Measurements from ENCODE around the gene SORCS3.

The SORCS3 gene

GRCh38 chr10:104658067-104658466, 17.0 kb downstream of the SORCS3 start:
- no peak for TF ChIP-seq PAX5 (IDR thresholded peaks at IDR 0.05; ENCODE audit: insufficient read depth, low read length, severe bottlenecking)
- TF ChIP-seq SPI1 (IDR thresholded peaks at IDR 0.05; ENCODE audit: low read depth, low read length), result no peak
- no peak for TF ChIP-seq POU2F2 (IDR thresholded peaks at IDR 0.05; ENCODE audit: low read depth, low read length)
- TF ChIP-seq POLR2A (IDR thresholded peaks at IDR 0.05; ENCODE audit: low read depth, low read length), result no peak
- no peak for TF ChIP-seq POLR2AphosphoS5 (IDR thresholded peaks at IDR 0.05; ENCODE audit: low read depth, low read length)
- TF ChIP-seq TAF1 (IDR thresholded peaks at IDR 0.05; ENCODE audit: low read depth, low read length), result no peak
- DNase-seq (ENCODE audit: insufficient read length, low spot score) (no peak), FAIRE-seq (no peak)

- DNase-seq (ENCODE audit: insufficient read length, low spot score) (no peak), FAIRE-seq (no peak)
Measured at GRCh38 chr10:104659809-104660208, 18.7 kb downstream of the SORCS3 start.

GRCh38 chr10:104663076-104663475, 22.0 kb downstream of the SORCS3 start:
- FAIRE-seq, result no peak
- no peak for DNase-seq (ENCODE audit: insufficient read length, low spot score)
- TF ChIP-seq POLR2A (IDR thresholded peaks at IDR 0.05; ENCODE audit: low read depth, low read length) (no peak), PAX5 (IDR thresholded peaks at IDR 0.05; ENCODE audit: insufficient read depth, low read length, severe bottlenecking) (no peak), POU2F2 (IDR thresholded peaks at IDR 0.05; ENCODE audit: low read depth, low read length) (no peak), POLR2AphosphoS5 (IDR thresholded peaks at IDR 0.05; ENCODE audit: low read depth, low read length) (no peak), TAF1 (IDR thresholded peaks at IDR 0.05; ENCODE audit: low read depth, low read length) (no peak), SPI1 (IDR thresholded peaks at IDR 0.05; ENCODE audit: low read depth, low read length) (no peak)

More at GRCh38 chr10:104659809-104660208, 18.7 kb downstream of the SORCS3 start:
- TF ChIP-seq TAF1 (IDR thresholded peaks at IDR 0.05; ENCODE audit: low read depth, low read length) (no peak), POU2F2 (IDR thresholded peaks at IDR 0.05; ENCODE audit: low read depth, low read length) (no peak), SPI1 (IDR thresholded peaks at IDR 0.05; ENCODE audit: low read depth, low read length) (no peak), PAX5 (IDR thresholded peaks at IDR 0.05; ENCODE audit: insufficient read depth, low read length, severe bottlenecking) (no peak), POLR2AphosphoS5 (IDR thresholded peaks at IDR 0.05; ENCODE audit: low read depth, low read length) (no peak), POLR2A (IDR thresholded peaks at IDR 0.05; ENCODE audit: low read depth, low read length) (no peak)

- TF ChIP-seq POU2F2 (IDR thresholded peaks at IDR 0.05; ENCODE audit: low read depth, low read length), result no peak
- no peak for TF ChIP-seq POLR2A (IDR thresholded peaks at IDR 0.05; ENCODE audit: low read depth, low read length)
- no peak for TF ChIP-seq SPI1 (IDR thresholded peaks at IDR 0.05; ENCODE audit: low read depth, low read length)
- no peak for TF ChIP-seq TAF1 (IDR thresholded peaks at IDR 0.05; ENCODE audit: low read depth, low read length)
- no peak for TF ChIP-seq POLR2AphosphoS5 (IDR thresholded peaks at IDR 0.05; ENCODE audit: low read depth, low read length)
- no peak for TF ChIP-seq PAX5 (IDR thresholded peaks at IDR 0.05; ENCODE audit: insufficient read depth, low read length, severe bottlenecking)
- FAIRE-seq (no peak), DNase-seq (ENCODE audit: insufficient read length, low spot score) (no peak)
Measured at GRCh38 chr10:104663563-104663962, 22.5 kb downstream of the SORCS3 start.

- TF ChIP-seq TAF1 (IDR thresholded peaks at IDR 0.05; ENCODE audit: low read depth, low read length), result no peak
- no peak for TF ChIP-seq POLR2AphosphoS5 (IDR thresholded peaks at IDR 0.05; ENCODE audit: low read depth, low read length)
- TF ChIP-seq POLR2A (IDR thresholded peaks at IDR 0.05; ENCODE audit: low read depth, low read length), result no peak
- no peak for TF ChIP-seq POU2F2 (IDR thresholded peaks at IDR 0.05; ENCODE audit: low read depth, low read length)
- no peak for TF ChIP-seq PAX5 (IDR thresholded peaks at IDR 0.05; ENCODE audit: insufficient read depth, low read length, severe bottlenecking)
- TF ChIP-seq SPI1 (IDR thresholded peaks at IDR 0.05; ENCODE audit: low read depth, low read length), result no peak
- FAIRE-seq (no peak), DNase-seq (ENCODE audit: insufficient read length, low spot score) (no peak)
Measured at GRCh38 chr10:104664205-104664604, 23.1 kb downstream of the SORCS3 start.

GRCh38 chr10:104665174-104665573, 24.1 kb downstream of the SORCS3 start:
- TF ChIP-seq POLR2A (IDR thresholded peaks at IDR 0.05; ENCODE audit: low read depth, low read length) (no peak), POLR2AphosphoS5 (IDR thresholded peaks at IDR 0.05; ENCODE audit: low read depth, low read length) (no peak), POU2F2 (IDR thresholded peaks at IDR 0.05; ENCODE audit: low read depth, low read length) (no peak), TAF1 (IDR thresholded peaks at IDR 0.05; ENCODE audit: low read depth, low read length) (no peak), SPI1 (IDR thresholded peaks at IDR 0.05; ENCODE audit: low read depth, low read length) (no peak), PAX5 (IDR thresholded peaks at IDR 0.05; ENCODE audit: insufficient read depth, low read length, severe bottlenecking) (no peak)
- DNase-seq (ENCODE audit: insufficient read length, low spot score), result no peak
- no peak for FAIRE-seq

- FAIRE-seq, result no peak
- DNase-seq (ENCODE audit: insufficient read length, low spot score), result no peak
- TF ChIP-seq PAX5 (IDR thresholded peaks at IDR 0.05; ENCODE audit: insufficient read depth, low read length, severe bottlenecking) (no peak), POLR2AphosphoS5 (IDR thresholded peaks at IDR 0.05; ENCODE audit: low read depth, low read length) (no peak), SPI1 (IDR thresholded peaks at IDR 0.05; ENCODE audit: low read depth, low read length) (no peak), TAF1 (IDR thresholded peaks at IDR 0.05; ENCODE audit: low read depth, low read length) (no peak), POLR2A (IDR thresholded peaks at IDR 0.05; ENCODE audit: low read depth, low read length) (no peak), POU2F2 (IDR thresholded peaks at IDR 0.05; ENCODE audit: low read depth, low read length) (no peak)
Measured at GRCh38 chr10:104666106-104666505, 25.0 kb downstream of the SORCS3 start.

GRCh38 chr10:104676874-104677273, 35.8 kb downstream of the SORCS3 start:
- DNase-seq (ENCODE audit: insufficient read length, low spot score) (no peak), FAIRE-seq (no peak)
- TF ChIP-seq SPI1 (IDR thresholded peaks at IDR 0.05; ENCODE audit: low read depth, low read length) (no peak), POU2F2 (IDR thresholded peaks at IDR 0.05; ENCODE audit: low read depth, low read length) (no peak), TAF1 (IDR thresholded peaks at IDR 0.05; ENCODE audit: low read depth, low read length) (no peak), POLR2AphosphoS5 (IDR thresholded peaks at IDR 0.05; ENCODE audit: low read depth, low read length) (no peak), PAX5 (IDR thresholded peaks at IDR 0.05; ENCODE audit: insufficient read depth, low read length, severe bottlenecking) (no peak), POLR2A (IDR thresholded peaks at IDR 0.05; ENCODE audit: low read depth, low read length) (no peak)

GRCh38 chr10:104678658-104679057, 37.6 kb downstream of the SORCS3 start:
- DNase-seq (ENCODE audit: insufficient read length, low spot score) (no peak), FAIRE-seq (no peak)
- TF ChIP-seq PAX5 (IDR thresholded peaks at IDR 0.05; ENCODE audit: insufficient read depth, low read length, severe bottlenecking), result no peak
- TF ChIP-seq TAF1 (IDR thresholded peaks at IDR 0.05; ENCODE audit: low read depth, low read length), result no peak
- TF ChIP-seq POU2F2 (IDR thresholded peaks at IDR 0.05; ENCODE audit: low read depth, low read length), result no peak
- no peak for TF ChIP-seq POLR2AphosphoS5 (IDR thresholded peaks at IDR 0.05; ENCODE audit: low read depth, low read length)
- no peak for TF ChIP-seq SPI1 (IDR thresholded peaks at IDR 0.05; ENCODE audit: low read depth, low read length)
- no peak for TF ChIP-seq POLR2A (IDR thresholded peaks at IDR 0.05; ENCODE audit: low read depth, low read length)
